Measurements from ENCODE around the gene ERMN.

The ERMN gene

DNA sequence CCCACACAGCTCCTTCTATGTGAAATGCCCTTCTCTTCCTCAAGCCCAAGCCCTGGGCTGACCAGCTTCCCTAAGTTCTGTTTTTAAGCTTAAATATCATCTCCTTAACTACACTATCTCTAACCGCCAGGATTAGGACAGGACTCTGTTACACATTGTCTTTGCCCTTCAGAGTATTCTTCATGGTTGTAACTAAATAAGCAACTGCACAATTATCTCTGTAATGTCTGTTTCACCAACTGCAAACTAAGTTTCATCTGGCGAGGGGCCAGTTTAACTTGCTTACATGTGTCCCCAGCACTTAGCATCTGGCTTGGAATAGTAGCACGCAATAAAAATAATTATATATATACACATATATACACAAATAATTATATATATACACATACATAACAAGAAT is 1.1 kb upstream of the ERMN start:
- no peak overlapping the region for H3K27ac ChIP-seq (replicated peaks)
- no peak for DNase-seq (ENCODE audit: low read depth in 1 of 2, low spot score in 1 of 2)
- TF ChIP-seq, protein P1, sequence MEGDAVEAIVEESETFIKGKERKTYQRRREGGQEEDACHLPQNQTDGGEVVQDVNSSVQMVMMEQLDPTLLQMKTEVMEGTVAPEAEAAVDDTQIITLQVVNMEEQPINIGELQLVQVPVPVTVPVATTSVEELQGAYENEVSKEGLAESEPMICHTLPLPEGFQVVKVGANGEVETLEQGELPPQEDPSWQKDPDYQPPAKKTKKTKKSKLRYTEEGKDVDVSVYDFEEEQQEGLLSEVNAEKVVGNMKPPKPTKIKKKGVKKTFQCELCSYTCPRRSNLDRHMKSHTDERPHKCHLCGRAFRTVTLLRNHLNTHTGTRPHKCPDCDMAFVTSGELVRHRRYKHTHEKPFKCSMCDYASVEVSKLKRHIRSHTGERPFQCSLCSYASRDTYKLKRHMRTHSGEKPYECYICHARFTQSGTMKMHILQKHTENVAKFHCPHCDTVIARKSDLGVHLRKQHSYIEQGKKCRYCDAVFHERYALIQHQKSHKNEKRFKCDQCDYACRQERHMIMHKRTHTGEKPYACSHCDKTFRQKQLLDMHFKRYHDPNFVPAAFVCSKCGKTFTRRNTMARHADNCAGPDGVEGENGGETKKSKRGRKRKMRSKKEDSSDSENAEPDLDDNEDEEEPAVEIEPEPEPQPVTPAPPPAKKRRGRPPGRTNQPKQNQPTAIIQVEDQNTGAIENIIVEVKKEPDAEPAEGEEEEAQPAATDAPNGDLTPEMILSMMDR (IDR thresholded peaks at IDR 0.05; ENCODE audit: insufficient read depth, low read length) = no peak
- TF ChIP-seq GABPA (IDR thresholded peaks at IDR 0.05; ENCODE audit: low read depth) = no peak
- TF ChIP-seq SPI1 (IDR thresholded peaks at IDR 0.05; ENCODE audit: borderline replicate concordance, low read depth) = no peak
- no peak for TF ChIP-seq POLR2AphosphoS5 (IDR thresholded peaks at IDR 0.05; ENCODE audit: low read depth)
- peaks cover 4% of the 10 kb centered on the region for H3K27me3 ChIP-seq (ENCODE audit: insufficient read depth, poor library complexity, severe bottlenecking)
- H3K4me3 ChIP-seq (replicated peaks; ENCODE audit: insufficient read depth, low read length) = no peak overlapping the region

DNA sequence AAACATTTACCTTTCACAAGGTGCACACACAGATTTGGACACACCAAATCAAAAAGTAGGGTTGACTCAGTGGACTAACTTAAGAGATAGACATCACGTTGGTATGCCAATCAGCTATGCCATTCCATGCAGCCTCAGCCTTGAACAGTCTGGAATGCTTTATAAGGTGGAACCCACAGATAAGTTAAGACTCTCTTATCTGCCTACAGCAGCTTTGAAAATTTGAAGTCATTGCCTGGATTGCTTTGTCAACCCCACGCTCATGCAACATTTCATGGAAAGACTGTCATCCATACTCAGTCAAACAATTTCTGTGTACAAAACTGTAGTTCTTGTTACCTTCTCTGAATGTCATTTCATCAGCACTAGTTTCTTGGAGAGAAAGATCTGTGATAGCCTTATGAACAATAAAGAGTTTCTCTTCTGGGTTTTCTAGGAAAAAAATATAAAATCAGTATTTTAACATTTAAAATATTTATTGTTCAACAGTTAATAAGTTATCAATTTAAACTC is 1.2 kb downstream of the ERMN start:
- no peak overlapping the region for H3K27ac ChIP-seq (replicated peaks)
- TF ChIP-seq, protein P1 (IDR thresholded peaks at IDR 0.05; ENCODE audit: insufficient read depth, low read length) = no peak
- no peak for TF ChIP-seq POLR2AphosphoS5 (IDR thresholded peaks at IDR 0.05; ENCODE audit: low read depth)
- no peak for TF ChIP-seq REST (IDR thresholded peaks at IDR 0.05; ENCODE audit: insufficient replicate concordance, low read depth)
- no peak for TF ChIP-seq GABPA (IDR thresholded peaks at IDR 0.05; ENCODE audit: low read depth)
- no peak for TF ChIP-seq SPI1 (IDR thresholded peaks at IDR 0.05; ENCODE audit: borderline replicate concordance, low read depth)
- DNase-seq (ENCODE audit: low read depth in 1 of 2, low spot score in 1 of 2) = no peak
- peaks cover 4% of the 10 kb centered on the region for H3K27me3 ChIP-seq (ENCODE audit: insufficient read depth, poor library complexity, severe bottlenecking)
- H3K4me3 ChIP-seq (replicated peaks; ENCODE audit: insufficient read depth, low read length) = no peak overlapping the region

GRCh38 chr2:157322432-157322831 is 3.2 kb downstream of the ERMN start:
- Histone ChIP-seq H3K27me3 (ENCODE audit: insufficient read depth, poor library complexity, severe bottlenecking) (peaks cover 15% of the 10 kb centered on the region), H3K27ac (replicated peaks) (no peak overlapping the region), H3K4me3 (replicated peaks; ENCODE audit: insufficient read depth, low read length) (no peak overlapping the region)
- no peak for DNase-seq (ENCODE audit: low read depth in 1 of 2, low spot score in 1 of 2)
- TF ChIP-seq SPI1 (IDR thresholded peaks at IDR 0.05; ENCODE audit: borderline replicate concordance, low read depth) (no peak), GABPA (IDR thresholded peaks at IDR 0.05; ENCODE audit: low read depth) (no peak)

- peaks cover 15% of the 10 kb centered on the region for H3K27me3 ChIP-seq (ENCODE audit: insufficient read depth, poor library complexity, severe bottlenecking)
- DNase-seq (ENCODE audit: low read depth in 1 of 2, low spot score in 1 of 2) = no peak
- no peak overlapping the region for H3K4me3 ChIP-seq (replicated peaks; ENCODE audit: insufficient read depth, low read length)
- H3K27ac ChIP-seq (replicated peaks) = no peak overlapping the region
- TF ChIP-seq REST (IDR thresholded peaks at IDR 0.05; ENCODE audit: insufficient replicate concordance, low read depth) (no peak), SPI1 (IDR thresholded peaks at IDR 0.05; ENCODE audit: borderline replicate concordance, low read depth) (no peak), GABPA (IDR thresholded peaks at IDR 0.05; ENCODE audit: low read depth) (no peak), POLR2AphosphoS5 (IDR thresholded peaks at IDR 0.05; ENCODE audit: low read depth) (no peak)
- TF ChIP-seq, protein P1 (IDR thresholded peaks at IDR 0.05; ENCODE audit: insufficient read depth, low read length) = no peak
These were observed 4.2 kb downstream of the ERMN start for GRCh38 chr2:157321466-157321865.
